Sigmoid colon (tissue), 7 donors: ENCODE measurements around the gene PLA1A. TPM values are rescaled to one million over a fixed set of nuclear protein-coding genes. Genes with fewer than 3 reads are reported as not detected.

Experiments
- DNase-seq: peaks from one replicate; pipeline ENCODE4 v3.0.0-alpha.2; 2019
- H3K27ac ChIP-seq, 4 donors: fragments of 200-600 bp; sonication (generic); one replicate each; pipeline ENCODE4 v1.5.1; 2016 to 2019; ENCODE audit warnings: mild to moderate bottlenecking in 1 of 4
- H3K27me3 ChIP-seq, 3 donors: fragments of 200-600 bp; sonication (generic); one replicate each; pipeline ENCODE4 v1.5.1; 2019; ENCODE audit warnings: mild to moderate bottlenecking in 1 of 3
- H3K36me3 ChIP-seq, 4 donors: fragments of 200-600 bp; sonication (generic); one replicate each; pipeline ENCODE4 v1.5.1; 2016 to 2019
- H3K4me1 ChIP-seq, 4 donors: fragments of 200-600 bp; sonication (generic); one replicate each; pipeline ENCODE4 v1.5.1; 2017 to 2019
- H3K4me3 ChIP-seq, 4 donors: fragments of 200-600 bp; sonication (generic); one replicate each; pipeline ENCODE4 v1.5.1; 2017 to 2019; ENCODE audit warnings: mild to moderate bottlenecking in 2 of 4, moderate library complexity in 1 of 4
- H3K9me3 ChIP-seq, 4 donors: fragments of 200-600 bp in 3 of 4; sonication (generic) in 3 of 4; one replicate each; pipeline versions ENCODE4 v1.5.1 to v1.6.1; 2013 to 2019
- EP300 ChIP-seq, 4 donors: sonication (generic); formaldehyde crosslinking; IDR thresholded peaks; one replicate each; pipeline ENCODE4 v1.6.1; 2017; ENCODE audit warnings: antibody characterized with exemption in 4 of 4
- POLR2A ChIP-seq, 2 donors: fragments of 450-650 bp; IDR thresholded peaks; one replicate each; pipeline ENCODE4 v1.6.1; 2016; ENCODE audit warnings: antibody characterized with exemption in 2 of 2, mild to moderate bottlenecking in 2 of 2, moderate library complexity in 2 of 2
- POLR2AphosphoS5 ChIP-seq, 4 donors: sonication (generic); formaldehyde crosslinking; IDR thresholded peaks; one replicate each; pipeline ENCODE4 v1.6.1; 2017; ENCODE audit warnings: antibody characterized with exemption in 4 of 4
- WGBS, 2 donors: extraction: QIAGEN DNeasy Blood & Tissue Kit; methylation state at CpG; one replicate each; pipeline ENCODE4 v1.1.7; 2013; 5-methylcytosine and 5-hydroxymethylcytosine counted together
- intact Hi-C: fragments of 100-400 bp; cut with DNase I; formaldehyde crosslinking; loops from one replicate; pipeline ENCODE4 v1.15.1; 2023
- polyA plus RNA-seq, 3 donors: library from polyadenylated mRNA; stranded (reverse); fragments of 200-250 nt; gene quantifications; one replicate each; pipeline ENCODE4 v1.2.3, GENCODE V29; 2013
- total RNA-seq, 4 donors: library from RNA; depleted of rRNA; stranded (reverse); fragments of >200 nt; gene quantifications; one replicate each; pipeline ENCODE4 v1.1.0, GENCODE V29; 2016
- TF ChIP-seq, protein P1 (sequence below), 4 experiments: fragments of 450-650 bp in 3 of 4; fragments of 200-600 bp in 1 of 4; IDR thresholded peaks; one replicate each; pipeline ENCODE4 v1.5.1; 2016 to 2019; ENCODE audit warnings: antibody characterized with exemption in 4 of 4, mild to moderate bottlenecking in 3 of 4, moderate library complexity in 2 of 4
- donor health status: healthy with polysubstance abuse.
- donor health status: Bipolar disorder and iron deficiency.
- donor health status: healthy.

PLA1A gene
- total and polyA plus RNA-seq, 7 donors, result 0.69 to 4.6 (median 2.1) TPM; not detected in 1

GRCh38 chr3:119662604-119663373 is 65.1 kb downstream of the PLA1A start:
- Histone ChIP-seq H3K4me3 (peak overlapping the region in 2 of 4 donors; percentile 2 to 4), H3K27me3 (no peaks in the 10 kb centered on the region), H3K9me3 (no peaks in the 10 kb centered on the region), H3K4me1 (peaks cover 0 to 60% (median 54%) of the 10 kb centered on the region in 4 donors), H3K27ac (peak overlapping the region; percentile 70 to 91 (median 89)), H3K36me3 (no peaks in the 10 kb centered on the region)
- DNase-seq, result no peak
- WGBS, 2 donors, result 60 to 71% methylated on average over 1 of the region's 1 CpG
- intact Hi-C loops, result loop anchor here (2.0 to 5.0 kb wide), 2 partner anchors 14 to 85 kb away; partner anchors contain the start of genes ADPRH and COX17
- TF ChIP-seq, protein P1, sequence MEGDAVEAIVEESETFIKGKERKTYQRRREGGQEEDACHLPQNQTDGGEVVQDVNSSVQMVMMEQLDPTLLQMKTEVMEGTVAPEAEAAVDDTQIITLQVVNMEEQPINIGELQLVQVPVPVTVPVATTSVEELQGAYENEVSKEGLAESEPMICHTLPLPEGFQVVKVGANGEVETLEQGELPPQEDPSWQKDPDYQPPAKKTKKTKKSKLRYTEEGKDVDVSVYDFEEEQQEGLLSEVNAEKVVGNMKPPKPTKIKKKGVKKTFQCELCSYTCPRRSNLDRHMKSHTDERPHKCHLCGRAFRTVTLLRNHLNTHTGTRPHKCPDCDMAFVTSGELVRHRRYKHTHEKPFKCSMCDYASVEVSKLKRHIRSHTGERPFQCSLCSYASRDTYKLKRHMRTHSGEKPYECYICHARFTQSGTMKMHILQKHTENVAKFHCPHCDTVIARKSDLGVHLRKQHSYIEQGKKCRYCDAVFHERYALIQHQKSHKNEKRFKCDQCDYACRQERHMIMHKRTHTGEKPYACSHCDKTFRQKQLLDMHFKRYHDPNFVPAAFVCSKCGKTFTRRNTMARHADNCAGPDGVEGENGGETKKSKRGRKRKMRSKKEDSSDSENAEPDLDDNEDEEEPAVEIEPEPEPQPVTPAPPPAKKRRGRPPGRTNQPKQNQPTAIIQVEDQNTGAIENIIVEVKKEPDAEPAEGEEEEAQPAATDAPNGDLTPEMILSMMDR (IDR thresholded peaks at IDR 0.05), result peak in 3 of 4 experiments; percentile 39 to 67 (median 43)
- TF ChIP-seq POLR2A (IDR thresholded peaks at IDR 0.05) (peak in 1 of 2 donors; percentile 7), EP300 (IDR thresholded peaks at IDR 0.05) (no peak), POLR2AphosphoS5 (IDR thresholded peaks at IDR 0.05) (peak; percentile 26 to 78 (median 46))

GRCh38 chr3:119663885-119664284 is 66.2 kb downstream of the PLA1A start:
- H3K27me3 ChIP-seq, result no peaks in the 10 kb centered on the region
- peak overlapping the region; percentile 70 to 91 (median 89) for H3K27ac ChIP-seq
- H3K4me1 ChIP-seq, result peaks cover 0 to 57% (median 54%) of the 10 kb centered on the region in 4 donors
- TF ChIP-seq, protein P1 (IDR thresholded peaks at IDR 0.05), result no peak
- no peak for TF ChIP-seq EP300 (IDR thresholded peaks at IDR 0.05)
- TF ChIP-seq POLR2AphosphoS5 (IDR thresholded peaks at IDR 0.05), result no peak
- TF ChIP-seq POLR2A (IDR thresholded peaks at IDR 0.05), result no peak
- 86 to 90% methylated on average over 2 of the region's 2 CpGs for WGBS, 2 donors
- H3K4me3 ChIP-seq, result no peak overlapping the region
- intact Hi-C loops, result loop anchor here (2.0 to 5.0 kb wide), 2 partner anchors 13 to 87 kb away; partner anchors contain the start of genes ADPRH and COX17
- H3K36me3 ChIP-seq, result peaks cover 0 to 5% (median 0%) of the 10 kb centered on the region in 4 donors
- no peak for DNase-seq
- no peaks in the 10 kb centered on the region for H3K9me3 ChIP-seq

GRCh38 chr3:119664370-119664769 is 66.7 kb downstream of the PLA1A start:
- peak in 1 of 4 donors; percentile 22 for TF ChIP-seq POLR2AphosphoS5 (IDR thresholded peaks at IDR 0.05)
- TF ChIP-seq, protein P1 (IDR thresholded peaks at IDR 0.05), result no peak
- intact Hi-C loops, result loop anchor here (5.0 kb wide), 1 partner anchor 87 kb away; the partner anchor contains the start of gene ADPRH
- H3K36me3 ChIP-seq, result peaks cover 0 to 10% (median 0%) of the 10 kb centered on the region in 4 donors
- H3K4me3 ChIP-seq, result no peak overlapping the region
- peaks cover 0 to 57% (median 52%) of the 10 kb centered on the region in 4 donors for H3K4me1 ChIP-seq
- H3K27me3 ChIP-seq, result no peaks in the 10 kb centered on the region
- DNase-seq, result no peak
- 79 to 81% methylated on average over 4 of the region's 4 CpGs for WGBS, 2 donors
- H3K9me3 ChIP-seq, result no peaks in the 10 kb centered on the region
- H3K27ac ChIP-seq, result peak overlapping the region; percentile 70 to 91 (median 89)

- Histone ChIP-seq H3K27me3 (no peaks in the 10 kb centered on the region), H3K9me3 (no peaks in the 10 kb centered on the region), H3K4me1 (peaks cover 0 to 59% (median 54%) of the 10 kb centered on the region in 4 donors), H3K27ac (peak overlapping the region; percentile 70 to 91 (median 89)), H3K4me3 (no peak overlapping the region), H3K36me3 (peaks cover 0 to 12% (median 0%) of the 10 kb centered on the region in 4 donors)
- 75 to 88% methylated on average over 4 of the region's 4 CpGs for WGBS, 2 donors
- TF ChIP-seq, protein P1 (IDR thresholded peaks at IDR 0.05), result no peak
- TF ChIP-seq EP300 (IDR thresholded peaks at IDR 0.05), result peak in 1 of 4 donors; percentile 17
- TF ChIP-seq POLR2AphosphoS5 (IDR thresholded peaks at IDR 0.05), result peak in 3 of 4 donors; percentile 47 to 71 (median 69)
- intact Hi-C loops, result loop anchor here (5.0 kb wide), 1 partner anchor 88 kb away; the partner anchor contains the start of gene ADPRH
- DNase-seq, result no peak
These were observed 67.2 kb downstream of the PLA1A start for GRCh38 chr3:119664850-119665379.
